22Rv1 (cell line): Measurements from ENCODE around the gene HRG.

Source experiments
- CTCF ChIP-seq: fragments of 450-650 bp; IDR thresholded peaks from 2 replicates; pipeline ENCODE4 v1.5.1; 2017; ENCODE audit warnings: mild to moderate bottlenecking
- ZFX ChIP-seq: fragments of 450-650 bp; IDR thresholded peaks from 2 replicates; pipeline ENCODE4 v1.6.1; 2017; ENCODE audit warnings: antibody characterized with exemption, borderline replicate concordance

GRCh38 chr3:186668426-186668825 is 2.6 kb downstream of the HRG start:
- TF ChIP-seq CTCF (no peak), ZFX (no peak)
